A673 (cell line): Measurements from ENCODE around the gene FAAP100. TPM values are rescaled to one million over a fixed set of nuclear protein-coding genes. Genes with fewer than 3 reads are reported as not detected.

Source experiments
- BruUV-seq: library from RNA; stranded (reverse); fragments of 400-500 nt; replicated peaks from 2 replicates; lab custom pipeline; 2021; lab: Mats Ljungman, UMichigan
- CTCF ChIA-PET: fragments of 300-600 bp; sonication (Branson Sonifier 250); formaldehyde crosslinking; loops from one replicate; lab custom pipeline; 2022; ENCODE audit warnings: antibody characterized with exemption; lab: Charles Lee
- POLR2A ChIA-PET: fragments of 300-600 bp; sonication (Branson Sonifier 250); formaldehyde crosslinking; loops from one replicate; lab custom pipeline; 2022; ENCODE audit warnings: antibody characterized with exemption; ENCODE audit not compliant: low non-redundant PET; lab: Charles Lee
- DNase-seq: peaks from one replicate; pipeline ENCODE4 v3.0.0-alpha.2; 2015; ENCODE audit warnings: low spot score
- H3K27ac ChIP-seq: fragments of 200-600 bp; sonication (generic); 2 replicates; pipeline ENCODE4 v1.5.1; 2016; ENCODE audit warnings: mixed run types, low read depth, mild to moderate bottlenecking, mixed read lengths, antibody characterized with exemption, low read length; ENCODE audit not compliant: poor library complexity, severe bottlenecking
- H3K27me3 ChIP-seq: fragments of 200-600 bp; sonication (generic); replicated peaks from 2 replicates; pipeline ENCODE4 v1.6.1; 2017; ENCODE audit warnings: mixed run types, low read depth, mild to moderate bottlenecking, mixed read lengths, antibody characterized with exemption, low read length; ENCODE audit not compliant: insufficient read depth, poor library complexity
- H3K36me3 ChIP-seq: fragments of 200-600 bp; sonication (generic); 2 replicates; pipeline ENCODE4 v1.6.1; 2016; ENCODE audit warnings: mixed run types, mild to moderate bottlenecking, mixed read lengths, antibody characterized with exemption, low read length; ENCODE audit not compliant: insufficient read depth, poor library complexity, severe bottlenecking
- H3K4me1 ChIP-seq: fragments of 200-600 bp; sonication (generic); 2 replicates; pipeline ENCODE4 v1.6.1; 2017; ENCODE audit warnings: mixed run types, mild to moderate bottlenecking, mixed read lengths, antibody characterized with exemption, low read length; ENCODE audit not compliant: insufficient read depth, poor library complexity, severe bottlenecking
- H3K4me3 ChIP-seq: fragments of 200-600 bp; sonication (generic); 2 replicates; pipeline ENCODE4 v1.5.1; 2016; ENCODE audit warnings: low read depth, mixed run types, mild to moderate bottlenecking, mixed read lengths, low read length; ENCODE audit not compliant: poor library complexity, severe bottlenecking
- H3K9me3 ChIP-seq: fragments of 200-600 bp; sonication (generic); 2 replicates; pipeline ENCODE4 v1.6.1; 2016; ENCODE audit warnings: mixed run types, low read depth, mild to moderate bottlenecking, mixed read lengths, antibody characterized with exemption, low read length; ENCODE audit not compliant: poor library complexity, severe bottlenecking
- EZH2 ChIP-seq: fragments of 200-600 bp; sonication (generic); IDR thresholded peaks from 2 replicates; pipeline ENCODE4 v1.6.1; 2017; ENCODE audit warnings: borderline replicate concordance, low read depth, mild to moderate bottlenecking, mixed read lengths, antibody characterized with exemption, low read length; ENCODE audit not compliant: poor library complexity, severe bottlenecking
- intact Hi-C: fragments of 100-400 bp; cut with micrococcal nuclease; formaldehyde crosslinking; loops from one replicate; pipeline ENCODE4 v1.10.0; 2022; ENCODE audit not compliant: unreplicated experiment
- total RNA-seq: library from RNA; stranded (reverse); gene quantifications from 2 replicates; pipeline ENCODE4 v1.2.3, GENCODE V29; 2021
- TF ChIP-seq, protein P1 (sequence below): fragments of 300-800, 200-600 bp; sonication (generic); conservative IDR thresholded peaks from 2 replicates; pipeline ENCODE4 v1.5.1; 2017; ENCODE audit warnings: low read depth, mild to moderate bottlenecking, antibody characterized with exemption, low read length, moderate library complexity, mixed read lengths

FAAP100 gene
- total RNA-seq, 1 experiment from 2014 or later, result 49.4 TPM

DNA sequence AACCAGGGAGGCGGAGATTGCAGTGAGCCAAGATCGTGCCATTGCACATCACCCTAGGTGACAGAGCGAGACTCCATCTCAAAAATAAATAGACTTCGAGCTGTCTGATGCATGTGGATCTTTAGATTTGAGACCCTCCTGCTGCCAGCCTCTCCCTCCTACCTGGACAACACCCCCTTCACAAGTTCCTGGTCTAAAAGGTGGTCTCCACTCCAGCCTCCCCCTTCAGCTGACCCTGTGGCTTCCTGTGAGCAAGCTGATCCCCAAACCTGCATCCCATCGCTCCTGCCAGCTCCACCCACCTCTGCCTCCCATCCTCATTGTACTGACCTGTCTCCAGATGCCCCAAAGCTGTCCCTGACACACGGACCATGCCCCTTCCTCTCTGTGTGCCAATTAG is 27.1 kb upstream of the FAAP100 start:
- no peaks in the 10 kb centered on the region for H3K9me3 ChIP-seq
- ChIA-PET POLR2A (no interaction called here), CTCF (no interaction called here)
- peaks cover 59% of the 10 kb centered on the region for H3K36me3 ChIP-seq
- no peak for TF ChIP-seq EZH2
- TF ChIP-seq, protein P1, sequence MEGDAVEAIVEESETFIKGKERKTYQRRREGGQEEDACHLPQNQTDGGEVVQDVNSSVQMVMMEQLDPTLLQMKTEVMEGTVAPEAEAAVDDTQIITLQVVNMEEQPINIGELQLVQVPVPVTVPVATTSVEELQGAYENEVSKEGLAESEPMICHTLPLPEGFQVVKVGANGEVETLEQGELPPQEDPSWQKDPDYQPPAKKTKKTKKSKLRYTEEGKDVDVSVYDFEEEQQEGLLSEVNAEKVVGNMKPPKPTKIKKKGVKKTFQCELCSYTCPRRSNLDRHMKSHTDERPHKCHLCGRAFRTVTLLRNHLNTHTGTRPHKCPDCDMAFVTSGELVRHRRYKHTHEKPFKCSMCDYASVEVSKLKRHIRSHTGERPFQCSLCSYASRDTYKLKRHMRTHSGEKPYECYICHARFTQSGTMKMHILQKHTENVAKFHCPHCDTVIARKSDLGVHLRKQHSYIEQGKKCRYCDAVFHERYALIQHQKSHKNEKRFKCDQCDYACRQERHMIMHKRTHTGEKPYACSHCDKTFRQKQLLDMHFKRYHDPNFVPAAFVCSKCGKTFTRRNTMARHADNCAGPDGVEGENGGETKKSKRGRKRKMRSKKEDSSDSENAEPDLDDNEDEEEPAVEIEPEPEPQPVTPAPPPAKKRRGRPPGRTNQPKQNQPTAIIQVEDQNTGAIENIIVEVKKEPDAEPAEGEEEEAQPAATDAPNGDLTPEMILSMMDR, result no peak
- BruUV-seq, result no TSS peak
- intact Hi-C loops, result no loop called here
- H3K4me3 ChIP-seq, result no peak overlapping the region
- H3K27me3 ChIP-seq, result no peaks in the 10 kb centered on the region
- H3K4me1 ChIP-seq, result peaks cover 14% of the 10 kb centered on the region
- DNase-seq, result no peak
- peak overlapping the region; percentile 37 for H3K27ac ChIP-seq

DNA sequence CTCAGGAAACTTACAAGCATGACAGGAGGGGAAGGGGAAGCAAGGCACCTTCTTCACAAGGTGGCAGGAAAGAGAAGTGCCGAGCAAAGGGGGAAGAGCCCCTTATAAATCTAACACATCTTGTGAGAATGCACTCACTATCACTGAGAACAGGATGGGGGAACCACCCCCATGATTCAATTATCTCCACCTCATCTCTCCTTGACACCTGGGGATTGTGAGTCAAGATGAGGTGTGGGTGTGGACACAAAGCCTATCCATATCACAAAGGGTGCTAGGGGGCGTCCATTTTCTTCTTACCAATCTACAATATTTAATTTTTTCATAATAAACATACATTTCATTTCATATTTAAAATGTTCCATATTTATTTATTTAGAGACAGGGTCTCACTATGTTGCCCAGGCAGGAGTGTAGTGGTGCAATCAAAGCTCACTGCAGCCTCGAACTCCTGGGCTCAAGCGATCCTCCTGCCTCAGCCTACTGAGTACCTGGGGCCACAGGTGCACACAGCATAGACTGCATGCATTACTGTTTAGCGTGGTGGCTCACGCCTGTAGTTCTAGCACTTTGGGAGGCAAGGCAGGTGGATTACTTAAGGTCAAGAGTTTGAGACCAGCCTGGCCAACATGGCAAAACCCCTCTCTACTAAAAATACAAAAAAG is 26.5 kb upstream of the FAAP100 start:
- Histone ChIP-seq H3K27ac (no peak overlapping the region), H3K27me3 (no peaks in the 10 kb centered on the region), H3K4me3 (no peak overlapping the region), H3K4me1 (peaks cover 20% of the 10 kb centered on the region), H3K9me3 (no peaks in the 10 kb centered on the region), H3K36me3 (peaks cover 59% of the 10 kb centered on the region)
- no TSS peak for BruUV-seq
- CTCF ChIA-PET, result no interaction called here
- DNase-seq, result no peak
- POLR2A ChIA-PET, result no interaction called here
- TF ChIP-seq, protein P1, result no peak
- TF ChIP-seq EZH2, result no peak
- intact Hi-C loops, result no loop called here

DNA sequence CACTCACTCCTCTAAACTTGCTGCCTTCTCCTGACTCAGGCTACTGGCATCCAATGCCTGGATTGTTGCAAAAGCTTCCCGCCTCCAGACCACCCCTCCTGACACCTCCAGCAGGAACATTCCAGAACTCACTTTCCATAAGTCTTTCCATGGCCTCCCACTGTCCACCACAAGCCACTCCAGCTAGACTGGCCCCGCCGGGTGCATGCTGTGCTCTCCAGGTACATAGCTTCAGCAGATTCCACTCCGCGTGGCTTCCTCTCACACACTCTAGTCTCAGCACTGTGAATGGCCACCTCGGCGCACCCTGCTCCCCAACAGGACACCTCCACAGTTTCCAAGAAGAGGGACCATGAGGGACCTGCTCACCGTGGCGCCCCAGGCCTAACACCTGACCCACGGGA is 25.9 kb upstream of the FAAP100 start:
- H3K27me3 ChIP-seq, result no peaks in the 10 kb centered on the region
- H3K36me3 ChIP-seq, result peaks cover 58% of the 10 kb centered on the region
- DNase-seq, result no peak
- intact Hi-C loops, result no loop called here
- no peaks in the 10 kb centered on the region for H3K9me3 ChIP-seq
- POLR2A ChIA-PET, result no interaction called here
- H3K4me3 ChIP-seq, result no peak overlapping the region
- CTCF ChIA-PET, result no interaction called here
- peaks cover 21% of the 10 kb centered on the region for H3K4me1 ChIP-seq
- peak overlapping the region; percentile 52 for H3K27ac ChIP-seq
- TF ChIP-seq EZH2, result no peak
- TF ChIP-seq, protein P1, result no peak
- BruUV-seq, result no TSS peak
